DMS79 treated with DMSO at 0.1 percent for 48 hours (cell line): Measurements from ENCODE around the gene ARFGAP1.
"Not testable (repeated sequence)": the region's sequence is repeated elsewhere in the genome, so short reads cannot be mapped to it uniquely, and the experiment has no call there.

Source experiments
- DNase-seq: peaks from one replicate; lab custom pipeline; 2025; lab: John Stamatoyannopoulos, UW

The ARFGAP1 gene

DNA sequence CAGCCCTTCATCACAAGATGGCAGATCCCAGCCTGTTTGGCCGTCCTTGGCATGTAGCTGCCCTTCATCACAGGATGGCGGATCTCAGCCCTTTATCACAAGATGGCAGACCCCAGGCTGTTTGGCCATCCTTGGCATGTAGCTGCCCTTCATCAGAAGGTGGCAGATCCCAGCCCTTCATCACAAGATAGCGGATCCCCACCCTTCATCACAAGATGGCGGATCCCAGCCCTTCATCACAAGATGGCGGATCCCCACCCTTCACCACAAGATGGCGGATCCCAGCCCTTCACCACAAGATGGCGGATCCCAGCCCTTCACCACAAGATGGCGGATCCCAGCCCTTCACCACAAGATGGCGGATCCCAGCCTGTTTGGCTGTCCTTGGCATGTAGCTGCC lies 62.4 kb downstream of the ARFGAP1 start:
- not testable (repeated sequence) for DNase-seq

DNA sequence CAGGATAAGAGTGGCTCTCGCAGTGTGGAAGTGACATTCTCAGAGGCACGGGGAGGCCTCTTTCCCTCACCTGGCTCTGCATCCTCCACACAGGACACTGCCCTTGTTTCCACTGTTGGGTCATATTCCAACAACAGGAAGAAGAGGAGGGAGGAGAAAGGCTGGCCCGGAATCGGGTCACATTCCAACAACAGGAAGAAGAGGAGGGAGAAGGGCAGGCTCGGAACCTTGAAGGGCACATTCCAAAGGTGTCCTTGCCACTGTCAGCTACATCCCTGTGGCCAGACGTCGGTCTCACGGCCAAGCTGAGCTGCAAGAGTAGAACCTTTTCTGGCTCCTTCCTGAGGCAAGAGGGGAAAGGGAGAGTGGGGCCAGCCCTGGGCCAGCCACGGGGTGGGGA lies 63.1 kb downstream of the ARFGAP1 start:
- DNase-seq: no peak

DNA sequence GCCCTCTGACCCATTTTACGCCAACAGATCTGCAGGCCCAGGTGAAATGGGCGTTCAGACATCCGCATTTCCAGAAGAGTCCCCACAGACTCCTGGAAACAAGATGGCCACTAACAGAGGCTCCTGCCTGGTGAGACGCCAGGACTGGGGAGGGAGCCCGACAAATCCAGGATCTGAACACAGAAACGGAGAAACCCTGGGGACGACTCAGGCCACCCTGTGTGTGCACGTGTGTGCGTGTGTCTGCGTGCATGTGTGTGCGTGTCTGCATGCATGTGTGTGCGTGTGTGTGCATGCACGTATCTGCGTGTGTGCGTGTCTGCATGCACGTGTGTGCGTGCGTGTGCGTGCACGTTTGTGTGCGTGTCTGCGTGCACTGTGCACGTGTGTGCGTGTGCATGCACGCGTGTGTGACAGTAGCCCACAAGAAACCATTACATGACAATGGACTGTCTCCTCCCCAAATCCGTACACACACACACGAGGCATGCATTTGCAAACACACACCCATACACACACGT lies 63.7 kb downstream of the ARFGAP1 start:
- no peak for DNase-seq

DNA sequence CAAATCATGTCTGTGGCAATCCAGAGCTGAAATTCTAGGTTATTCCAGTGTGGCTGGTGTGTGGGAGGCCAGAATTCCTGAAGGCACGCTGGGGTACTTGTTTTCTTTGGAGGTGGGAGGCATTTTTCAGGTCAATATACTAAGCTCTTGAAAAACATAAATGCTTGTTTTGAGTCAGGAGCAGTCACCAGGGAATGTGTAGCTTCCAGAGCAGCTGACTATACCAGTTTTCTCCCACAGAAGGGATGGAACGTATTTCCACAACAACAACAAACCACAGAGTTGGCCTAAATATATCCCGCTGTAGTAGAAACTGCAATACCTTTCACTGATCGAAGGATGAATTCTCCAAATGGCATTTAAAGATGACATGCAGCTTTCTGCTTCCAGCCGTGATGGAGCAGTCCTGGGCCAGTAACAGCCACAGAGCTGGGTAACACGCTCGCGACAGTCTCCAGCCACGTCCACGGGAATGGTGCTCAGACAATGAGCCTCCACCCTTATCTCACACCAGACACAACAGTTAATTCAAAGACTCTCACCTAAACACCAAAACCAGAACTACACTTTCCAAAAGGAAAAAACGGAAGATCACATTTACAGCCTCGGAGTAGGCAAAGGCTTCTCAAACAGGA lies 65.3 kb downstream of the ARFGAP1 start:
- DNase-seq: no peak
